ENCODE measurements around the gene KATNB1.

- TF ChIP-seq CTCF (IDR thresholded peaks at IDR 0.05) (no peak), POLR2A (IDR thresholded peaks at IDR 0.05) (no peak)
Observed at GRCh38 chr16:57699481-57699880, 36.1 kb upstream of the KATNB1 start.

All from right lobe of liver (tissue), 4 donors.